Smooth muscle cell (in vitro differentiated cells): ENCODE measurements around the gene TSPAN31. TPM values are rescaled to one million over a fixed set of nuclear protein-coding genes. Genes with fewer than 3 reads are reported as not detected.

Source experiments
- DNase-seq: peaks from one replicate; lab custom pipeline; 2025; ENCODE audit not compliant: unreplicated experiment; lab: John Stamatoyannopoulos, UW
- H2AFZ ChIP-seq: fragments of 200-600 bp; sonication (generic); 2 replicates; pipeline ENCODE4 v1.6.0; 2016; ENCODE audit warnings: antibody characterized with exemption, low read depth, mild to moderate bottlenecking
- H3F3A ChIP-seq: fragments of 200-600 bp; sonication (generic); 2 replicates; pipeline ENCODE4 v1.6.0; 2017; ENCODE audit warnings: antibody characterized with exemption, low read depth
- H3K27ac ChIP-seq: fragments of 200-600 bp; sonication (generic); 2 replicates; pipeline ENCODE4 v1.5.1; 2016; ENCODE audit warnings: low read depth, mild to moderate bottlenecking
- H3K27me3 ChIP-seq: fragments of 200-600 bp; sonication (generic); 2 replicates; pipeline ENCODE4 v1.6.1; 2016; ENCODE audit warnings: low read depth, mild to moderate bottlenecking
- H3K36me3 ChIP-seq: fragments of 200-600 bp; sonication (generic); 2 replicates; pipeline ENCODE4 v1.5.1; 2016; ENCODE audit warnings: low read depth
- H3K4me1 ChIP-seq: fragments of 200-600 bp; sonication (generic); 2 replicates; pipeline ENCODE4 v1.5.1; 2016; ENCODE audit warnings: low read depth
- H3K4me2 ChIP-seq: fragments of 200-600 bp; sonication (generic); 2 replicates; pipeline ENCODE4 v1.6.0; 2016; ENCODE audit warnings: mild to moderate bottlenecking
- H3K4me3 ChIP-seq: fragments of 200-600 bp; sonication (generic); 2 replicates; pipeline ENCODE4 v1.5.1; 2016; ENCODE audit warnings: mild to moderate bottlenecking
- H3K79me2 ChIP-seq: fragments of 200-600 bp; sonication (generic); 2 replicates; pipeline ENCODE4 v1.6.0; 2016; ENCODE audit warnings: low read depth, mild to moderate bottlenecking
- H3K9ac ChIP-seq: fragments of 200-600 bp; sonication (generic); 2 replicates; pipeline ENCODE4 v1.6.0; 2016; ENCODE audit warnings: low read depth
- H3K9me3 ChIP-seq: fragments of 200-600 bp; sonication (generic); replicated peaks from 2 replicates; pipeline ENCODE4 v1.5.1; 2016; ENCODE audit warnings: low read depth
- H4K20me1 ChIP-seq: fragments of 200-600 bp; sonication (generic); 2 replicates; pipeline ENCODE4 v1.6.0; 2016; ENCODE audit warnings: low read depth
- CTCF ChIP-seq: fragments of 200-600 bp; sonication (generic); IDR thresholded peaks from 2 replicates; pipeline ENCODE4 v1.5.1; 2017; ENCODE audit warnings: borderline replicate concordance, mild to moderate bottlenecking, antibody characterized with exemption; ENCODE audit not compliant: insufficient read depth, poor library complexity, severe bottlenecking
- WGBS: methylation state at CpG from one replicate; pipeline ENCODE4 v1.1.7; 2016; ENCODE audit warnings: low lambda C conversion rate; 5-methylcytosine and 5-hydroxymethylcytosine counted together
- polyA plus RNA-seq: library from polyadenylated mRNA; unstranded; fragments of >200 nt; fragmentation: Nextera tagmentation; extraction: Ambion mirVana; gene quantifications from 2 replicates; pipeline ENCODE4 v1.2.1, GENCODE V29; 2016
- total RNA-seq: library from RNA; depleted of rRNA; stranded (reverse); fragments of >200 nt; gene quantifications from 2 replicates; pipeline ENCODE4 v1.2.3, GENCODE V29; 2014

The TSPAN31 gene
- total and polyA plus RNA-seq, 2 experiments from 2014 or later = 55.1 to 68.0 TPM

- Histone ChIP-seq H3K9ac (no peak overlapping the region), H4K20me1 (no peaks in the 10 kb centered on the region), H3K4me1 (peaks cover 3% of the 10 kb centered on the region), H3K9me3 (no peaks in the 10 kb centered on the region), H3K79me2 (no peaks in the 10 kb centered on the region), H3K4me3 (peak overlapping the region; percentile 56), H3K27ac (no peak overlapping the region), H3K27me3 (peaks cover 75% of the 10 kb centered on the region), H3F3A (no peaks in the 10 kb centered on the region), H2AFZ (no peak overlapping the region), H3K36me3 (no peaks in the 10 kb centered on the region), H3K4me2 (peak overlapping the region; percentile 93)
- peak; percentile 17 for TF ChIP-seq CTCF
- peak; percentile 15 for DNase-seq
- WGBS = 17% methylated on average over 75 of the region's 76 CpGs
Observed at GRCh38 chr12:57726884-57727757, 17.7 kb upstream of the TSPAN31 start.

GRCh38 chr12:57727758-57728395 lies 17.0 kb upstream of the TSPAN31 start:
- Histone ChIP-seq H4K20me1 (no peaks in the 10 kb centered on the region), H3K79me2 (no peaks in the 10 kb centered on the region), H3K9ac (no peak overlapping the region), H3F3A (no peaks in the 10 kb centered on the region), H2AFZ (no peak overlapping the region), H3K27me3 (peaks cover 83% of the 10 kb centered on the region), H3K27ac (no peak overlapping the region), H3K36me3 (no peaks in the 10 kb centered on the region), H3K4me2 (no peak overlapping the region), H3K4me1 (peaks cover 3% of the 10 kb centered on the region), H3K4me3 (no peak overlapping the region), H3K9me3 (no peaks in the 10 kb centered on the region)
- TF ChIP-seq CTCF = no peak
- 47% methylated on average over 21 of the region's 21 CpGs for WGBS
- DNase-seq = no peak

- H3K9me3 ChIP-seq = no peaks in the 10 kb centered on the region
- no peaks in the 10 kb centered on the region for H3F3A ChIP-seq
- no peak for DNase-seq
- peaks cover 3% of the 10 kb centered on the region for H3K4me1 ChIP-seq
- H3K4me2 ChIP-seq = no peak overlapping the region
- no peaks in the 10 kb centered on the region for H4K20me1 ChIP-seq
- 76% methylated on average over 5 of the region's 5 CpGs for WGBS
- H3K27ac ChIP-seq = no peak overlapping the region
- no peak overlapping the region for H2AFZ ChIP-seq
- H3K4me3 ChIP-seq = no peak overlapping the region
- no peaks in the 10 kb centered on the region for H3K79me2 ChIP-seq
- no peak for TF ChIP-seq CTCF
- no peak overlapping the region for H3K9ac ChIP-seq
- peaks cover 96% of the 10 kb centered on the region for H3K27me3 ChIP-seq
- H3K36me3 ChIP-seq = no peaks in the 10 kb centered on the region
Observed at GRCh38 chr12:57729321-57729844, 15.5 kb upstream of the TSPAN31 start.
